WTC11 (cell line): ENCODE results near the gene RGMA. TPM values are rescaled to one million over a fixed set of nuclear protein-coding genes. Genes with fewer than 3 reads are reported as not detected.

Experiments used
- ATAC-seq: fragments of 200-7000 bp; cut with Tn5 transposase; 2 replicates; pipeline ENCODE4 v1.10.0; 2021; ENCODE audit warnings: mild to moderate bottlenecking, moderate library complexity
- CTCF ChIA-PET: fragments of 300-600 bp; sonication (Branson Sonifier 250); formaldehyde crosslinking; loops from one replicate; lab custom pipeline; 2021; ENCODE audit warnings: antibody characterized with exemption; lab: Charles Lee
- POLR2A ChIA-PET: fragments of 350-600 bp; sonication (Branson Sonifier 250); formaldehyde crosslinking; loops from one replicate; lab custom pipeline; 2021; ENCODE audit warnings: antibody characterized with exemption; lab: Charles Lee
- DNase-seq: peaks from one replicate; pipeline ENCODE4 v3.0.0; 2021; ENCODE audit warnings: low spot score
- H3K27ac Mint-ChIP-seq: 2 replicates; pipeline ENCODE4 v1.8.0; 2021; ENCODE audit warnings: mixed read lengths
- H3K27me3 Mint-ChIP-seq: 2 replicates; pipeline ENCODE4 v1.8.0; 2021; ENCODE audit warnings: low read depth, mild to moderate bottlenecking, moderate library complexity, mixed read lengths
- H3K36me3 Mint-ChIP-seq: 2 replicates; pipeline ENCODE4 v1.8.0; 2021; ENCODE audit warnings: mixed read lengths
- H3K4me1 Mint-ChIP-seq: 2 replicates; pipeline ENCODE4 v1.8.0; 2022; ENCODE audit warnings: mixed read lengths
- H3K4me3 Mint-ChIP-seq: 2 replicates; pipeline ENCODE4 v1.8.0; 2021; ENCODE audit warnings: mild to moderate bottlenecking, moderate library complexity, mixed read lengths
- H3K9me3 Mint-ChIP-seq: 2 replicates; pipeline ENCODE4 v1.8.0; 2021; ENCODE audit warnings: mixed read lengths
- CREM ChIP-seq: sonication (generic); formaldehyde crosslinking; IDR thresholded peaks from 2 replicates; pipeline ENCODE4 v1.8.1; 2022; ENCODE audit warnings: mild to moderate bottlenecking, missing genetic modification reagents, moderate library complexity
- ELF4 ChIP-seq: sonication (generic); formaldehyde crosslinking; IDR thresholded peaks from 2 replicates; pipeline ENCODE4 v1.8.1; 2022; ENCODE audit warnings: low read depth, mild to moderate bottlenecking, moderate library complexity, missing genetic modification reagents
- EMX1 ChIP-seq: fragments of 250-450 bp; sonication (Bioruptor Pico); IDR thresholded peaks from 2 replicates; pipeline ENCODE4 v1.8.0; 2021; ENCODE audit warnings: mild to moderate bottlenecking
- ETV6 ChIP-seq: sonication (generic); formaldehyde crosslinking; IDR thresholded peaks from 2 replicates; pipeline ENCODE4 v1.8.1; 2022; ENCODE audit warnings: mild to moderate bottlenecking, missing genetic modification reagents
- FOXJ3 ChIP-seq: sonication (generic); formaldehyde crosslinking; IDR thresholded peaks from 2 replicates; pipeline ENCODE4 v1.9.0; 2021; ENCODE audit warnings: missing genetic modification reagents, mild to moderate bottlenecking, borderline replicate concordance
- FOXK1 ChIP-seq: sonication (generic); formaldehyde crosslinking; IDR thresholded peaks from 2 replicates; pipeline ENCODE4 v1.8.0; 2022; ENCODE audit warnings: mild to moderate bottlenecking, moderate library complexity, missing genetic modification reagents
- GABPB1 ChIP-seq: sonication (generic); formaldehyde crosslinking; IDR thresholded peaks from 2 replicates; pipeline ENCODE4 v1.8.1; 2023; ENCODE audit warnings: mild to moderate bottlenecking, missing genetic modification reagents
- HMGA2 ChIP-seq: fragments of 250-450 bp; sonication (Bioruptor Pico); IDR thresholded peaks from 2 replicates; pipeline ENCODE4 v1.4.0; 2021; ENCODE audit warnings: mild to moderate bottlenecking, moderate library complexity
- HMGXB4 ChIP-seq: sonication (generic); formaldehyde crosslinking; IDR thresholded peaks from 2 replicates; pipeline ENCODE4 v1.8.1; 2023; ENCODE audit warnings: mild to moderate bottlenecking, moderate library complexity, missing genetic modification reagents
- KAT7 ChIP-seq: sonication (generic); formaldehyde crosslinking; IDR thresholded peaks from 2 replicates; pipeline ENCODE4 v1.8.1; 2023; ENCODE audit warnings: missing genetic modification reagents, mild to moderate bottlenecking, borderline replicate concordance
- MYBL2 ChIP-seq: sonication (generic); formaldehyde crosslinking; IDR thresholded peaks from 2 replicates; pipeline ENCODE4 v1.8.1; 2023; ENCODE audit warnings: mild to moderate bottlenecking, moderate library complexity, missing genetic modification reagents
- NFE2L1 ChIP-seq: sonication (generic); formaldehyde crosslinking; IDR thresholded peaks from 2 replicates; pipeline ENCODE4 v1.8.1; 2023; ENCODE audit warnings: missing genetic modification reagents
- PRRX2 ChIP-seq: fragments of 250-450 bp; sonication (Bioruptor Pico); IDR thresholded peaks from 2 replicates; pipeline ENCODE4 v1.8.0; 2021; ENCODE audit warnings: mild to moderate bottlenecking
- RELA ChIP-seq: sonication (generic); formaldehyde crosslinking; IDR thresholded peaks from 2 replicates; pipeline ENCODE4 v1.8.1; 2022; ENCODE audit warnings: missing genetic modification reagents, mild to moderate bottlenecking, borderline replicate concordance
- SMAD4 ChIP-seq: sonication (generic); formaldehyde crosslinking; IDR thresholded peaks from 2 replicates; pipeline ENCODE4 v1.8.0; 2022; ENCODE audit warnings: mild to moderate bottlenecking, missing genetic modification reagents
- SP1 ChIP-seq: sonication (generic); formaldehyde crosslinking; conservative IDR thresholded peaks from 2 replicates; pipeline ENCODE4 v1.8.1; 2022; ENCODE audit warnings: missing genetic modification reagents
- STAT6 ChIP-seq: sonication (generic); formaldehyde crosslinking; conservative IDR thresholded peaks from 2 replicates; pipeline ENCODE4 v1.8.1; 2023; ENCODE audit warnings: mild to moderate bottlenecking, low read depth, missing genetic modification reagents, moderate library complexity
- TCF7 ChIP-seq: sonication (generic); formaldehyde crosslinking; IDR thresholded peaks from 2 replicates; pipeline ENCODE4 v1.8.0; 2022; ENCODE audit warnings: mild to moderate bottlenecking, low read depth, missing genetic modification reagents, moderate library complexity
- TEAD4 ChIP-seq: sonication (generic); formaldehyde crosslinking; IDR thresholded peaks from 2 replicates; pipeline ENCODE4 v1.8.0; 2022; ENCODE audit warnings: mild to moderate bottlenecking, missing genetic modification reagents
- TP53 ChIP-seq: sonication (generic); formaldehyde crosslinking; IDR thresholded peaks from 2 replicates; pipeline ENCODE4 v1.8.1; 2023; ENCODE audit warnings: mild to moderate bottlenecking, missing genetic modification reagents
- ZNF263 ChIP-seq: sonication (generic); formaldehyde crosslinking; IDR thresholded peaks from 2 replicates; pipeline ENCODE4 v1.8.1; 2022; ENCODE audit warnings: low read depth, mild to moderate bottlenecking, moderate library complexity, missing genetic modification reagents
- ZNF396 ChIP-seq: fragments of 250-450 bp; sonication (Bioruptor Pico); IDR thresholded peaks from 2 replicates; pipeline ENCODE4 v1.8.0; 2021; ENCODE audit warnings: mild to moderate bottlenecking, moderate library complexity, borderline replicate concordance
- ZNF671 ChIP-seq: fragments of 250-450 bp; sonication (Bioruptor Pico); IDR thresholded peaks from 2 replicates; pipeline ENCODE4 v1.8.0; 2021; ENCODE audit warnings: mild to moderate bottlenecking
- total RNA-seq: library from RNA; stranded (reverse); gene quantifications from 3 replicates; pipeline ENCODE4 v1.2.3, GENCODE V29; 2021
- TF ChIP-seq, protein P1 (sequence below): sonication (generic); formaldehyde crosslinking; IDR thresholded peaks from 2 replicates; pipeline ENCODE4 v1.8.0; 2022; ENCODE audit warnings: mild to moderate bottlenecking, missing genetic modification reagents
- TF ChIP-seq, protein P2 (sequence below): fragments of 250-450 bp; sonication (Bioruptor Pico); conservative IDR thresholded peaks from 2 replicates; pipeline ENCODE4 v1.9.0; 2021; ENCODE audit warnings: mild to moderate bottlenecking
- TF ChIP-seq, protein P3 (sequence below): sonication (generic); formaldehyde crosslinking; conservative IDR thresholded peaks from 2 replicates; pipeline ENCODE4 v1.8.1; 2022; ENCODE audit warnings: mild to moderate bottlenecking, missing genetic modification reagents

RGMA gene
- total RNA-seq, 1 experiment from 2014 or later, result 47.2 TPM

DNA sequence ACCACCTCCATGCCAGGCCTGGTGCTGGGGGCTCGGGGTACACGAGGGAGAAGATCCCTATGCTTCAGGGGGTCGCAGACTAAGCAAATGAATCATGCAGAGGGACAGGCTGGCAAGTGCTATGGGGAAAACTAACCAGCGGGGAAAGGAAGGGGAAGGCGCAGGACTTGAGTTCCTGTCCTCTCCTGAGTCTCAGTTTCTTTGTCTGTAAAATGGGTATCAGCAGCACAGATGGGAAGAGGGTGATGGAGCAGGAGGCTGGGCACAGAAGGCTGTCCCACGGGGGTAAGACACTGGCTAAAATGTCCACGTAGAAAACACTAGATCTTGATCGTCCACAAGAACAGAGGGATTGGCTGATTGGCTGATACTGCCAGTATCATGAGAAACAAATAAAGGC, 39.8 kb downstream of the RGMA start:
- no peak overlapping the region for H3K27ac Mint-ChIP-seq
- H3K4me3 Mint-ChIP-seq, result no peak overlapping the region
- H3K4me1 Mint-ChIP-seq, result no peaks in the 10 kb centered on the region
- peaks cover 75% of the 10 kb centered on the region for H3K36me3 Mint-ChIP-seq
- H3K27me3 Mint-ChIP-seq, result no peaks in the 10 kb centered on the region
- ChIA-PET POLR2A (no interaction called here), CTCF (interaction anchor here (1.0 to 1.4 kb wide), 2 partner anchors 19 to 38 kb away, joined by 3 to 4 read pairs; no protein-coding TSS in a partner anchor)
- ATAC-seq (no peak), DNase-seq (no peak)
- H3K9me3 Mint-ChIP-seq, result peaks cover 12% of the 10 kb centered on the region
- TF ChIP-seq RELA (CRISPR knock-in tag) (no peak), SMAD4 (CRISPR knock-in tag) (no peak), SP1 (CRISPR knock-in tag) (no peak), ZNF263 (CRISPR knock-in tag) (no peak), FOXK1 (CRISPR knock-in tag) (no peak), ETV6 (CRISPR knock-in tag) (no peak), MYBL2 (CRISPR knock-in tag) (no peak), ZNF671 (CRISPR knock-in tag) (no peak), HMGA2 (CRISPR knock-in tag) (no peak), EMX1 (CRISPR knock-in tag) (no peak)
- TF ChIP-seq, protein P1, sequence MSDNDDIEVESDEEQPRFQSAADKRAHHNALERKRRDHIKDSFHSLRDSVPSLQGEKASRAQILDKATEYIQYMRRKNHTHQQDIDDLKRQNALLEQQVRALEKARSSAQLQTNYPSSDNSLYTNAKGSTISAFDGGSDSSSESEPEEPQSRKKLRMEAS, result no peak

GRCh38 chr15:93048759-93049161, 40.3 kb downstream of the RGMA start:
- no peak for ATAC-seq
- no peak overlapping the region for H3K4me3 Mint-ChIP-seq
- no peaks in the 10 kb centered on the region for H3K4me1 Mint-ChIP-seq
- peaks cover 10% of the 10 kb centered on the region for H3K9me3 Mint-ChIP-seq
- H3K36me3 Mint-ChIP-seq, result peaks cover 70% of the 10 kb centered on the region
- H3K27ac Mint-ChIP-seq, result no peak overlapping the region
- DNase-seq, result no peak
- ChIA-PET POLR2A (no interaction called here), CTCF (no interaction called here)
- TF ChIP-seq TP53 (CRISPR knock-in tag) (no peak), TCF7 (CRISPR knock-in tag) (no peak), HMGXB4 (CRISPR knock-in tag) (no peak), FOXJ3 (no peak), PRRX2 (CRISPR knock-in tag) (no peak)
- TF ChIP-seq, protein P2, sequence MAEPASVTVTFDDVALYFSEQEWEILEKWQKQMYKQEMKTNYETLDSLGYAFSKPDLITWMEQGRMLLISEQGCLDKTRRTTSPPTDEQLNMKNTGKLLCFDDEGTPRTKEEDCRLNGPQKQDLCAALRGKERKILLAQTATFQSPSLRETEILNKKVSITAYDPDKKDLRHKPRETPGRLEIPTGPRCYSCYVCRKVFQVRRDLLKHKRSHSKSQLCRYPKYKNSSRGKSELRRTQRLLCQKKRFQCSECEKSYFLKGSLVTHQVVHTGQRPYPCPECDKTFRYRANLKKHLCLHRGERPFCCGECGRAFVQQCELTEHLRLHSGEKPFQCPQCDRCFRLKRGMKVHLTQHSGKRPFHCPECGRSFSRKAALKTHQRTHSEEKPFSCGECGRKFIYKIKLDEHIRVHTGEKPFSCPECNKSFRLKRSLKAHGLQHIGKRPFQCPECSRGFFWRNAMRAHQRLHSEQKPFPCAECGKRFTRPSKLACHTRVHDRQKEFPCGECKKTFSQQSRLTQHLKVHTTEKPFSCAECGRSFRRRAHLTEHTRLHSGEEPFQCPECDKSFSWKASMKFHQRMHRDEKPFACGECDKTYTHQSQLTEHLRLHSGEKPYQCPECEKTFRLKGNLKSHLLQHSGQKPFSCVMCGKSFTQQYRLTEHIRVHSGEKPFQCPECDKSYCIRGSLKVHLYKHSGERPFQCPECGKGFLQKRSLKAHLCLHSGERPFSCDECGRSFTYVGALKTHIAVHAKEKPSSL (CRISPR knock-in tag), result no peak
- H3K27me3 Mint-ChIP-seq, result no peaks in the 10 kb centered on the region

DNA sequence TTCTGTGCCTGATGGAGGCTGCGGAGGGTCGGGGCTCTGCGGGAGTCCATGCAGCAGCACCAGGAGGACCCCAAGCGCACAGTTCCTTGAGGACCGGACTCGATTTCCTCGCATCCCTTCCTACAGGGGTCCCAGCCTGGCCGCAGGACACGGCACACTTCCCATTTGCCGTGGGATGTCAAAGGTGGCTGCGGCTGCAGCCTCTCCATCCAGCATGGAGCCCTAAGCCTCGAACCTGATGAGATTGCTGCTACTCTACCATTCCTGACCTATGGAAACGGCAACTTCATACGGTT, 40.6 kb downstream of the RGMA start:
- CTCF ChIA-PET, result no interaction called here
- POLR2A ChIA-PET, result no interaction called here
- Mint-ChIP-seq H3K36me3 (peaks cover 67% of the 10 kb centered on the region), H3K27ac (no peak overlapping the region), H3K4me3 (no peak overlapping the region), H3K4me1 (no peaks in the 10 kb centered on the region), H3K27me3 (no peaks in the 10 kb centered on the region), H3K9me3 (peaks cover 10% of the 10 kb centered on the region)
- DNase-seq, result no peak
- no peak for ATAC-seq
- TF ChIP-seq KAT7 (CRISPR knock-in tag) (no peak), CREM (no peak), ZNF396 (CRISPR knock-in tag) (no peak), HMGA2 (CRISPR knock-in tag) (no peak), RELA (CRISPR knock-in tag) (no peak), STAT6 (CRISPR knock-in tag) (no peak), NFE2L1 (CRISPR knock-in tag) (no peak), ELF4 (CRISPR knock-in tag) (no peak), GABPB1 (CRISPR knock-in tag) (no peak), TEAD4 (no peak)
- TF ChIP-seq, protein P2 (CRISPR knock-in tag), result no peak
- TF ChIP-seq, protein P3, sequence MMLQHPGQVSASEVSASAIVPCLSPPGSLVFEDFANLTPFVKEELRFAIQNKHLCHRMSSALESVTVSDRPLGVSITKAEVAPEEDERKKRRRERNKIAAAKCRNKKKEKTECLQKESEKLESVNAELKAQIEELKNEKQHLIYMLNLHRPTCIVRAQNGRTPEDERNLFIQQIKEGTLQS, result no peak
